DMS153 (cell line): ENCODE results near the gene TFDP1.
"Not testable (repeated sequence)": the region's sequence is repeated elsewhere in the genome, so short reads cannot be mapped to it uniquely, and the experiment has no call there.

Experiments
- DNase-seq: peaks from one replicate; lab custom pipeline; 2025; lab: John Stamatoyannopoulos, UW

The TFDP1 gene

DNA sequence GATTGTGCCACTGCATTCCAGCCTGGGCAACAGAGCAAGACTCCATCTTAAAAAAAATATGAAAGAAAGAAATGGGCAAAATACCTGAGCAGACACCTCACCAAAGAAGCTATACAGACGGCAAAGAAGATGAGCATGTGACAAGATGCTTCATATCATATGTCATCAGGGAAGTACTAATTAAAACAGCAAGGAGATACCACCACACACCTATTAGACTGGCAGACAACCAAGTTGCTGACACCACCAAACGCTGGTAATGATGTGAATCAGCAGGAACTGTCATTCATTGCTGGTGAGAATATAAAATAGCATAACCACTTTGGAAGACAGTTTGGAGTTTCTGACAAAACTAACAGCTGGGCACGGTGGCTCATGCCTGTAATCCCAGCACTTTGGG lies 11.5 kb upstream of the TFDP1 start:
- DNase-seq: no peak

DNA sequence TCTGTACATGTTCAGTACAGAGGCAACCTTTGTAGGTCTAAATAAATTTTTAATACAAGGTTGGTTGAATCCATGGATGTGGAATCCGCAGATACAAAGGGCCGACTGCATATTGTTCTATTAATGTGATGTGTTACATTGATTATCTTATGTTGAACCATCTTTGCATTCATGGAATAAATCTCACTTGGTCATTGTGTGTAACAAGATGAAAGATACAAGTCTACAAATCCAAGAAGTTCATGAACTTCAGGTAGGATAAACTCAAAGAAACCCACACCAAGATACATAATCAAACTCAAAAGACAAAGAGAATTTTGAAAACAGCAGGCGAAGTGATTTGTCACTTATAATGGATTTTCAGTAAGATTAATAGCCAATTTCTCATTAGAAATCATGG lies 8.0 kb upstream of the TFDP1 start:
- DNase-seq: no peak

DNA sequence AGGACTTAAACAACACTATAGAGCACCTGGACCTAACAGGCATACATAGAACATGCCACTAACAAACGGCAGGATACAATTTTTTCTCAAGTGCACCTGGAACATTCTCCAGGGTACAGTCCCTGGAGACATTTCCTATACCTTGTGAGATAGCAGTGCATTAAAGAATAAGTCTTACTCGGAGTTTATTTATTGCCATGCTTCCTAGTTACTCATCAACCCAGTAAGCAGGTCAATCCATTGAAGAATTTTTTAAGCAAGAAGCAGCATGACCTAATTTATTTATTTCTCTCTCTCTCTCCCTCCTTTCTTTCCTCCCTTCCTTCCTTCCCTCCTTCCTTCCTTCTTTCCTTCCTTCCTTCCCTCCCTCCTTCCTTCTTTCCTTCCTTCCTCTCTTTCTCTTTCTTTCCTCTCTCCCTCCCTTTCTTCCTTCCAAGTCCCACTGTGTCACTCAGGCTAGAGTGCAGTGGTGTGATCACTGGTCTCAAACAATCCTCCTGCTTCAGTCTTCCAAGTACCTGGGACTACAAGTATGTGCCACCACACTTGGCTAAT lies 6.6 kb upstream of the TFDP1 start:
- no peak for DNase-seq

- DNase-seq: no peak
Observed at GRCh38 chr13:113579686-113580085, 4.9 kb upstream of the TFDP1 start.

DNA sequence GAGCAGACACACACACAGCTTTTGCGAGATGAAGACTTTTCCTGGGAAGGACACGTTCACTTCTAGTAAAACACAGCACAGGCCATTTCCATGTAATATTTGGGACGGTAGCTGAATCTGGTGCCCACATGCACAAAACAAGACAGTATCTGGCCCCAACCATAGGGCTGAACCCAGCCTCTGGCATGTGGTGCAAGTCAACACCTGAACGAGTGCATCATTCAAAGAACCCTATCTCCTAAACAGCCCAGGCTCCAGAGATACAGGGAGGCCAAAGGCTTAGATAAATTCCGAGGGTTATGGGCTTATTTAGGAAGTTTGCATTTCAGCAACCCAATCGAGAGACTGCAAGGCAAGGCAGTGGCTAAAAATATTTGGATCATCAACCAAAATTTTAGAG lies 2.7 kb upstream of the TFDP1 start:
- no peak for DNase-seq

GRCh38 chr13:113582841-113583631 lies 1.5 kb upstream of the TFDP1 start:
- DNase-seq: no peak

DNA sequence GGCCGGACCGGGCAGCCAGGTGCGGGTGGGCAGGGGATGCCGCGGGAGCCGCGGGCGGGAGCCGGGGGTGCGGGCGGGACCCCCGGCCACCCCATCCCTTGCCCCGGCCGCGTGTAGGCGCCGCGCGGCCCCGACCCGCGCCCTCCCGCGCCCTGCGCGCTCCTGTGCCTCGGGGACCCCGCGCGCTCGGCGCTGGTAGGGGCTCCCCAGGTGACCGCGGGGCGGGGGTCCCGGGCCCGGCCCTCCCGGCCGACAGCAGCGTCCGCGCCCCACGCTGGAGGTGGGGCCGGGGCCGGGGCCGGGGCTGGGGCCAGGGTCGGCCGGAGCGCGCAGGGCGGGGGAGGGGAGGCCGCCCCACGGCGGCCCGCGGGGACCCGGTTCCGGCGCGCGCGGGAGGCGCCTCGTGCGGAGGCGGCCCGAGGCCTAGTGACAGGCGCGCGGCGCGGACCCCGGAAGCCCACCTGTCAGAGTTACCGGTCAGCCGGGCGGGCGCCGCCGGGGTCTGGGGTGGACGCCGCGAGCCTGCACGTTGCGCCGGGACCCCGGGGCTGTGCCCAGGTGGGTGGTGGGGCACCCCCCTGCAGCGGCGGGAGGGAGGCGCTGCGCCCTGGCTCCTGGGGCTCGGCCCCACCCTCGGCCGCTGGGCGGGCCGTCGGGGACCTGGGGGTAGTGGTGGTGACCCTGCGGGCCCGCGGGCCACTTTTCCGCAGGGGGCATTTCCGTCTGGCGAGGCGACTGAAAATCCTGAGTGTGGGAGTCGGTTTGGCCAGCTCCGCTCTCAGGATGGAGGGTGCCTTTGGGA lies 518 bp downstream of the TFDP1 start:
- no peak for DNase-seq

DNA sequence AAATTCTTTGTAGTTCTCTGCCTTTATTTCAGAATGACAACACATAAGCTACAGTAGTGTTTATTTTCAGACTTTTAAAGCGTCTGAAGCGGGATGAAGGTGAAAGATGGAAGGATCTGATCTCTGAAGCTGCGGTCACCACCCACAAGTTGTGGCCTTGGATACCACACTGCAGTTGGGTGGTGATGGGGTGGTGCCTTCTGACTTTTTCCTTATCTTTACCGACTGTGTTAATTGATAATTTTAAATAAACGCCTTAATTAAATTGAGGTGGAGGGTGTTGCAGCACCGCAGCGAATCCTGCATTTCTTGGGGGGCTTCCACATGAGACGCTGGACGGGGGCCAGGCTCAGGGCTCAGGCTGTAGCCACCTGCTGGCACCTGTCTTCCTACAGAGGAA lies 1.3 kb downstream of the TFDP1 start:
- no peak for DNase-seq

DNA sequence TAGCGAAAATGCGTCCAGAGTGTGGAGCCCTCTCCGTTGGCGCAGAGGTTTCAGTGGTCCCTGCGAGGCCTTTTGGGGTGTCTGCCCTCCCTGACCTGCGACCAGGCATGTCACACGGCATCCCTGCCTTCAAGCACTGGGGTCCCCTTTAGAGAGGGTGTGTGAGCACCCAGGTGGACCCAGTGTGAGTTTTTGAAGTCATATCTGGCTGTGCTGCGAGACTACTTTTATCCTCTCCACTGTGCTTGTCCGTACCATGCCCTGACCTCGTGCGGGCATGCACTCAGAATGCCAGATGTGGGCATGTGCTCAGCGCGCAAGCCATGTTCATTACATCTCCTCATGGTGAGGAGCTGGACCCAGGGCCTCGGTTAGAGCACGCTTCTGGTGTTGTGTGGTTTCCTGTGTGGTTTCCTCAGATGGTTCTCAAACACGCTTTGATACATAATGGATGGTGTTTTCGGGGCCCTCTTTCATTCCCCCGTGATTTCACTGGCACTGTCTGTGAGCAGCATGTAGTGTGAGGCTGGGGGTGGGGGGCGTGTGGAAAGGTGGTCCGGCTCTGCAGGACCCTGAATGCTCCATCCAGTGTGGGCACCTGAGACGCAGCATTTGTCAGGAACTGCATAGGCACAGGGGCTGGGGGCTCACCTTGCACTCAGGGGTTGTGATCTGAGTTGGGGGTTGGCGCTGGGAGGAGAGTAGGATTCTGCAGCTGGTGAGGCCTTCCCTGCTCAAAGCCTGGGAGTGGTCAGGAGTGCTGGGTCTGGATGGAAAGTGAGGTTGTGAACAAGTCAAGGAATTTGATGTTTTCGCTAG lies 2.3 kb downstream of the TFDP1 start:
- no peak for DNase-seq

DNA sequence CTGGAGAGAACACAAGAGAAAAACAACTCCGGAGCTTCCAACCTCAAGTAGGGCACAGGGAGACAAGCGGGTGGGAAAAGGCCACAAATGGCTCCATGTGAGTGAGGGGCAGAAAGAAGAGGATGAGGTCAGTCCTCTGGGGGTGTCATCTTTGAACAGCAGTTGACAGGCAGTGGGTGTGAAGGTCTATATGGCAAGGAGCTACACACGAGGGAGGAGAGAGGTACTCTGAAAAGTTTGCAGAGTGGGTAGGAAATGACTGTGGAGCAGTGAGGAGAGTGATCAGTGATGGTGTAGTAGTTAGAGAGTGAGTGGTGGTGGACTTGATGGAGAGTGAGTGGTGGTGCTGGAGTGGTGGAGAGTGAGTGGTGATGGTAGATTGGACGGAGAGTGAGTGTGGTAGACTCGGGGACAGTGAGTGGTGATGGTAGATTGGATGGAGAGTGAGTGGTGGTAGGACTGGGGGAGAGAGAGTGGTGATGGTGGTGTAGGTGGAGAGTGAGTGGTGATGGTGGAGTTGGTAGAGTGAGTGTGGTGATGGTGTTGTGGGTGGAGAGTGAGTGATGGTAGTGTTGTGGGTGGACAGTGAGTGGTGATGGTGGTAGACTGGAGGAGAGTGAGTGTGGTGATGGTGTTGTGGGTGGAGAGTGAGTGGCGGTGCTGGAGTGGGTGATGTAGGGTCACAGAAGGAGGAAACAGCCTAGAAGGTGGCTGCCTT lies 4.0 kb downstream of the TFDP1 start:
- no peak for DNase-seq

DNA sequence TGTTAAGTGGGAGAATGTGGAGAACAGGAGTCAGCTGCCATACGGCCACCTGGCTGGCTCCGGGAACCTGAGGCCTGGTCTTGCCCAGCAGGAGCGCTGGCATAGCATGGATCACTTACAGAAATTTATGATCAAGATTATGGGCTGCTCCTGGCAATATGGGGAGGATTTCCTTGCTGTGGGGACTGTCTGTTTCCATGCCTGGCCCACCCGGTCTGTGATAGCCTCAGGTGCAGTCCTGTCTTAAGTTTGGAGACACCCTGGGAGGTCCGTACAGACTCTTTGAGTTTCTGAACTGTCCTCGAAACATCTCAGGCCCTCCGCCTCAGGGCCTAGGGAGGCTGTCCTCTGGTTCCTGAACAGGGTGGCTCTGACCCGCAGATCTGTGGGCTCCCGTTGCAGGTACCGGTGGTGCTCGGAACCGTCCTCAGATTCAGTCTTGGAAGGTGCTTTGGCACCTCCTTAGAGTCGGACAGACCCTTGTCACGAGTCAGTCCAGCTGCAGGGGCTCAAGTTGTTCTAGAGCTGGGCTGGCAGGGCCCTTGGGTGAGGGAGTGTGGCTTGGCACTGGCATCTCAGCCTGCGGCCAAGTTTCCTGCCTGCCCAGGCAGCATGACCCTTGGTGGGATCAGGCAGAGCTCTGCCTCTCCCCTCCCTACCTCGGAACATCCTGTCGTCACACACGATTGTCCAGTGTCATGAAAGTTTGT lies 4.9 kb downstream of the TFDP1 start:
- no peak for DNase-seq

GRCh38 chr13:113589961-113590339 lies 5.4 kb downstream of the TFDP1 start:
- DNase-seq: no peak

GRCh38 chr13:113591750-113592149 lies 7.2 kb downstream of the TFDP1 start:
- no peak for DNase-seq

DNA sequence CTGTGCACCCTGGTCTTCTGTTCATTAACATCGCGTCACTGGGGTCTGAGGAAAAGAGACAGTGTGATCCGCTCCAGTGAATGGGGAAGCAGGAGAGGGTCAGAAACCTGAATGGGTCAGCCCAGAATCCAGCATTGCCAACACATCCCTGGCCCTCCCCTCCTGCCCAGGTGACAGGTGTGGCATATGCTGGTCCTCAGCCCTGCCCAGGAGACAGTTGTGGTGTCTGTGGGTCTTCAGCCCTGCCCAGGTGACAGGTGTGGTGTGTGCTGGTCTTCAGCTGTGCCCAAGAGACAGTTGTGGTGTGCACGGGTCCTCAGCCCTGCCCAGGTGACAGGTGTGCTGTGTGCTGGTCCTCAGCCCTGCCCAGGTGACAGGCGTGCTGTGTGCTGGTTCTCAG lies 8.0 kb downstream of the TFDP1 start:
- no peak for DNase-seq

- DNase-seq: not testable (repeated sequence)
Observed at GRCh38 chr13:113594066-113594821, 9.7 kb downstream of the TFDP1 start.

GRCh38 chr13:113595131-113595530 lies 10.6 kb downstream of the TFDP1 start:
- no peak for DNase-seq

DNA sequence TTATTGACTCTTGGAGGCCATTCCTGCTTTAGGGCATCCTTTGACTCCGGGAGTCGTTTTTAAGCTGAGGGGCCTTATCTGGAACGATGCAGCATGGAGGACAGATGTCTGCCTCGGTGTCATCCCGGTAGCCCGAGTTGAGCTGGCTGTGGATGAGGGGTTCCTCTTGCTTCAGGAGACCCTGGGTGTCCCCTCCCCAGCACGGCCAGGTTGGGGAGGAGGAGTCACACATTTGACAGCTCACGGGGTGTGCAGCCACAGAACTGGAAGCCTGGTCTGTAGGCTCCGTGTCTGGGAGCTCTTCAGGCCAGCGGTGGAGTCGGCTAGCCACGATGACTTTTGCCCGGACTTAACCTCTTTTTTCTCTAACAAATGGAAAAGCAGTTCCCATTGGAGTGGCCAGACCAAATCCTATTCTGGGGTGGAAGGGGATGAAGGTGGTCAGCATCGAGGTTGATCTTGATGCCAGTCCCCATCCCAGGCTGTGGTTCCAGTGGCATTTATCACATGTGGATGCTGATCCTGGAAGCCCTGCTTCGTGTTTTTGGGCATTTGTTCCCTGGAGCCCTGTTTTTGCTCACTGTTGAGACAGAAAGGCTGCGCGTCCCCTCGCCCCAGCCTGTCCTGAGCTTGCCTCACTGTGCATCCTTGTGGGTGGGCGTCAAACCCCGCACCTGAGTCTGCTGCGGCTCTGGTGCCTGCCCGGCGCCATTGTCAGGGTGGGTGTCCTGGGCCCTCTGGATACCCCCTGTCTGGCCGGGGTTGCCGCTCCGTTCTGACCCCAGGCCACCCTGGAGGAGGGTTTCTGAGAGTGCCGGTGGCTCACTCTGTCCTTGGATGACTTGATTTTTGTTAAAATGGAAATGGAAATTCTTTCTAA lies 12.0 kb downstream of the TFDP1 start:
- no peak for DNase-seq

DNA sequence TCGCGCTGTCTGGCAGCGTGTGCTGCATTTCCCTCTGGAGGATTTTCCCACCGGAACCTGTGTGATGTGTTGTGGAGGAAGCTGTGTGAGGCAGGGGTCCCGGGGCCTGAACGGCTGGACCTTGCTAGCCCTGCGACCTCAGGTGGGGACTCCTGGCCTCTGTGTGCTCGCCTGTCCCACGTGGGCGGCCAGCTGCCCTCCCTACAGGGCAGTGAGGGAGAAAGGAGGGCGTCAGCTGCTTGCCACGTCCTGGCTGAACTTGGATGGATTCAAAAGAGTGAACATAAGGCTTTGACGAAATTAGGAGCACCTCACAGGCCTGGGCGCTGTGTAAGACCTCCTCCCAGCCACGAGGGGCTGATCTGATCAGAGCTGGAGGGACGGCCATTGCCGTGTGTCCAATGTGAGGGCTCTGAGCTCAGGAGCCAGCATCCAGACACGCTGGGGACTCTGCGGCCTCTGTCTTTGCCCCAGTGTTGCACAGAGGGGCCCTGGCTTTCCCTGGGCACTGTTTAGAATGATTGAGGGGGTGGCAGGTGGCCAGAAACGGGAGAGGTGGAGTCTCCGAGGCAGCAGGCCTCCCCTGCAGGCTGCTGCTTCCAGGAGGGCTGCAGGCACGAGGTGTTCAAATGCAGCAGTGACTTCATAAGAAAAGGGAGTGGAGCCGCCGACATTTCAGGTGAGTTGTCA lies 13.0 kb downstream of the TFDP1 start:
- DNase-seq: no peak

GRCh38 chr13:113598081-113598410 lies 13.5 kb downstream of the TFDP1 start:
- DNase-seq: no peak
